ENCODE data around the gene MED10.
A peak's percentile ranks its signal among the peaks of the same experiment; 100 is the strongest.

The MED10 gene

GRCh38 chr5:6377905-6378765 is at the start of gene MED10:
Gene MED10 (minus strand): TSS chr5:6378547. CDS start chr5:6378483, 64 bp downstream.
- DNase-seq: peak; percentile 99

- no peak for DNase-seq
Measured at GRCh38 chr5:6427694-6428093, 49.3 kb upstream of the MED10 start.

GRCh38 chr5:6424700-6425099 is 46.4 kb upstream of the MED10 start:
- no peak for DNase-seq

GRCh38 chr5:6424110-6424659 is 45.8 kb upstream of the MED10 start:
- peak; percentile 97 for DNase-seq

GRCh38 chr5:6423327-6424109 is 45.2 kb upstream of the MED10 start:
- no peak for DNase-seq

GRCh38 chr5:6419340-6419852 is 41.0 kb upstream of the MED10 start:
- peak; percentile 28 for DNase-seq

GRCh38 chr5:6418679-6419276 is 40.4 kb upstream of the MED10 start:
- DNase-seq: no peak

GRCh38 chr5:6417657-6418056 is 39.3 kb upstream of the MED10 start:
- DNase-seq: no peak

- DNase-seq: no peak
Measured at GRCh38 chr5:6412811-6413210, 34.5 kb upstream of the MED10 start.

GRCh38 chr5:6411141-6411540 is 32.8 kb upstream of the MED10 start:
- no peak for DNase-seq

GRCh38 chr5:6410421-6410820 is 32.1 kb upstream of the MED10 start:
- DNase-seq: no peak

GRCh38 chr5:6408627-6409446 is 30.5 kb upstream of the MED10 start:
- no peak for DNase-seq

GRCh38 chr5:6408260-6408596 is 29.9 kb upstream of the MED10 start:
- no peak for DNase-seq

GRCh38 chr5:6407558-6408259 is 29.4 kb upstream of the MED10 start:
- no peak for DNase-seq

GRCh38 chr5:6405591-6405990 is 27.2 kb upstream of the MED10 start:
- DNase-seq: no peak

- DNase-seq: no peak
Measured at GRCh38 chr5:6404129-6404528, 25.8 kb upstream of the MED10 start.

- DNase-seq: no peak
Measured at GRCh38 chr5:6403416-6403815, 25.1 kb upstream of the MED10 start.

GRCh38 chr5:6402939-6403338 is 24.6 kb upstream of the MED10 start:
- DNase-seq: no peak

GRCh38 chr5:6401410-6401809 is 23.1 kb upstream of the MED10 start:
- DNase-seq: no peak

- no peak for DNase-seq
Measured at GRCh38 chr5:6399980-6400910, 21.9 kb upstream of the MED10 start.

Measured in NCI-H510A treated with DMSO at 0.1 percent for 48 hours (cell line).